Astrocyte (in vitro differentiated cells and primary cell): ENCODE measurements around the gene WEE2. TPM values are rescaled to one million over a fixed set of nuclear protein-coding genes. Genes with fewer than 3 reads are reported as not detected.

Source experiments
- DNase-seq: peaks from one replicate; pipeline ENCODE4 v3.0.0-alpha.2; 2010; ENCODE audit warnings: low read depth
- FAIRE-seq: peaks from 2 replicates; lab custom pipeline; 2011; peaks lifted over from hg19 to GRCh38; lab: Jason Lieb, UNC
- H2AFZ ChIP-seq: 2 replicates; pipeline ENCODE4 v1.6.0; 2012; ENCODE audit warnings: low read depth, low read length, inconsistent platforms
- H3K27ac ChIP-seq: 2 replicates; pipeline ENCODE4 v1.5.1; 2011; ENCODE audit warnings: low read depth, low read length, inconsistent platforms
- H3K27me3 ChIP-seq: 2 replicates; pipeline ENCODE4 v1.6.0; 2011; ENCODE audit warnings: low read length, inconsistent platforms; ENCODE audit not compliant: insufficient read depth
- H3K36me3 ChIP-seq: 2 replicates; pipeline ENCODE4 v1.5.1; 2011; ENCODE audit warnings: low read length, inconsistent platforms; ENCODE audit not compliant: insufficient read depth
- H3K4me1 ChIP-seq: 2 replicates; pipeline ENCODE4 v1.5.1; 2011; ENCODE audit warnings: low read length, inconsistent platforms; ENCODE audit not compliant: insufficient read depth
- H3K4me2 ChIP-seq: 2 replicates; pipeline ENCODE4 v1.6.0; 2012; ENCODE audit warnings: low read length, inconsistent platforms
- H3K4me3 ChIP-seq: 2 replicates; pipeline ENCODE4 v1.5.1; 2011; ENCODE audit warnings: low read depth, mild to moderate bottlenecking, low read length, inconsistent platforms; ENCODE audit not compliant: insufficient read depth
- H3K79me2 ChIP-seq: 2 replicates; pipeline ENCODE4 v1.6.0; 2012; ENCODE audit warnings: mild to moderate bottlenecking, low read length, inconsistent platforms; ENCODE audit not compliant: insufficient read depth
- H3K9ac ChIP-seq: 2 replicates; pipeline ENCODE4 v1.6.0; 2012; ENCODE audit warnings: mild to moderate bottlenecking, low read length, inconsistent platforms
- H3K9me3 ChIP-seq: 2 replicates; pipeline ENCODE4 v1.5.1; 2012; ENCODE audit warnings: low read depth, mild to moderate bottlenecking, low read length, inconsistent platforms; ENCODE audit not compliant: insufficient read depth
- H4K20me1 ChIP-seq: 2 replicates; pipeline ENCODE4 v1.6.0; 2012; ENCODE audit warnings: low read length, inconsistent platforms; ENCODE audit not compliant: insufficient read depth
- H3K27ac Mint-ChIP-seq: one replicate; pipeline ENCODE4 v1.8.0; 2021; ENCODE audit warnings: mild to moderate bottlenecking, mixed read lengths; ENCODE audit not compliant: unreplicated experiment
- H3K27me3 Mint-ChIP-seq: one replicate; pipeline ENCODE4 v1.8.0; 2021; ENCODE audit warnings: low read depth, mixed read lengths; ENCODE audit not compliant: unreplicated experiment
- H3K36me3 Mint-ChIP-seq: one replicate; pipeline ENCODE4 v1.8.0; 2021; ENCODE audit warnings: low read depth, mixed read lengths; ENCODE audit not compliant: unreplicated experiment
- H3K4me1 Mint-ChIP-seq: one replicate; pipeline ENCODE4 v1.8.0; 2021; ENCODE audit warnings: low read depth, mixed read lengths; ENCODE audit not compliant: unreplicated experiment
- H3K4me3 Mint-ChIP-seq: one replicate; pipeline ENCODE4 v1.8.0; 2021; ENCODE audit warnings: mild to moderate bottlenecking, moderate library complexity, mixed read lengths; ENCODE audit not compliant: unreplicated experiment
- H3K9me3 Mint-ChIP-seq: one replicate; pipeline ENCODE4 v1.8.0; 2021; ENCODE audit warnings: mild to moderate bottlenecking, mixed read lengths; ENCODE audit not compliant: unreplicated experiment
- EZH2 ChIP-seq: IDR thresholded peaks from 2 replicates; pipeline ENCODE4 v1.6.1; 2012; ENCODE audit warnings: mild to moderate bottlenecking, low read length, inconsistent platforms; ENCODE audit not compliant: insufficient read depth
- total RNA-seq: library from RNA; stranded (reverse); gene quantifications from 2 replicates; pipeline ENCODE4 v1.2.1, GENCODE V29; 2021
- TF ChIP-seq, protein P1 (sequence below): IDR thresholded peaks from 2 replicates; pipeline ENCODE4 v1.5.1; 2011; ENCODE audit warnings: low read depth, mild to moderate bottlenecking, inconsistent platforms, low read length, moderate library complexity; ENCODE audit not compliant: insufficient read depth

WEE2 gene
- total RNA-seq, 1 donor from 2014 or later = not detected

DNA sequence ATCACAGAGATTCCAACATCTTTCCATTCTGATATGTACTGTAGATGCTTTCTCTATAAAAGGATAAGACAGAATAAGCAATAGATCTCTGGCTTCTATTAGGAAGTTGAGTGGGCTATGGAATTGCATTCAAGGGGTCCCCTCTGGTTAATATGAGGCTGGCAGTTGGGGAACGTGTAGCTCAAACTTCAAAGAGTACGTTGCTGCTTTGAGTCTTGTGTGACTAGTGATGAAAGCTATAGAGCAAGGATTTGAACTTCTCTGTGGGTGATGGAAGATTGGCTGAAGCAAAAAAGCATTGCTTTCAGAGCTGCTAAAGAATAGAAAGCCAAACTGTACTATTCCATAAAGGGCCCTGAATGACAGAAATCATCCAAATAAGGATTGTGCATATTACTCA, 6.4 kb downstream of the WEE2 start:
- Histone ChIP-seq H3K4me3 (no peak overlapping the region), H3K9me3 (no peaks in the 10 kb centered on the region), H3K9ac (no peak overlapping the region), H3K27me3 (no peaks in the 10 kb centered on the region), H3K4me2 (no peak overlapping the region), H4K20me1 (no peaks in the 10 kb centered on the region), H3K4me1 (no peaks in the 10 kb centered on the region), H3K36me3 (no peaks in the 10 kb centered on the region), H3K79me2 (no peaks in the 10 kb centered on the region), H3K27ac (no peak overlapping the region), H2AFZ (no peak overlapping the region)
- DNase-seq (no peak), FAIRE-seq (no peak)
- TF ChIP-seq EZH2 = no peak
- TF ChIP-seq, protein P1, sequence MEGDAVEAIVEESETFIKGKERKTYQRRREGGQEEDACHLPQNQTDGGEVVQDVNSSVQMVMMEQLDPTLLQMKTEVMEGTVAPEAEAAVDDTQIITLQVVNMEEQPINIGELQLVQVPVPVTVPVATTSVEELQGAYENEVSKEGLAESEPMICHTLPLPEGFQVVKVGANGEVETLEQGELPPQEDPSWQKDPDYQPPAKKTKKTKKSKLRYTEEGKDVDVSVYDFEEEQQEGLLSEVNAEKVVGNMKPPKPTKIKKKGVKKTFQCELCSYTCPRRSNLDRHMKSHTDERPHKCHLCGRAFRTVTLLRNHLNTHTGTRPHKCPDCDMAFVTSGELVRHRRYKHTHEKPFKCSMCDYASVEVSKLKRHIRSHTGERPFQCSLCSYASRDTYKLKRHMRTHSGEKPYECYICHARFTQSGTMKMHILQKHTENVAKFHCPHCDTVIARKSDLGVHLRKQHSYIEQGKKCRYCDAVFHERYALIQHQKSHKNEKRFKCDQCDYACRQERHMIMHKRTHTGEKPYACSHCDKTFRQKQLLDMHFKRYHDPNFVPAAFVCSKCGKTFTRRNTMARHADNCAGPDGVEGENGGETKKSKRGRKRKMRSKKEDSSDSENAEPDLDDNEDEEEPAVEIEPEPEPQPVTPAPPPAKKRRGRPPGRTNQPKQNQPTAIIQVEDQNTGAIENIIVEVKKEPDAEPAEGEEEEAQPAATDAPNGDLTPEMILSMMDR = no peak
- Mint-ChIP-seq H3K27me3 (peaks cover 7% of the 10 kb centered on the region), H3K4me1 (no peaks in the 10 kb centered on the region), H3K4me3 (no peak overlapping the region), H3K9me3 (no peaks in the 10 kb centered on the region), H3K36me3 (no peaks in the 10 kb centered on the region), H3K27ac (no peak overlapping the region)

DNA sequence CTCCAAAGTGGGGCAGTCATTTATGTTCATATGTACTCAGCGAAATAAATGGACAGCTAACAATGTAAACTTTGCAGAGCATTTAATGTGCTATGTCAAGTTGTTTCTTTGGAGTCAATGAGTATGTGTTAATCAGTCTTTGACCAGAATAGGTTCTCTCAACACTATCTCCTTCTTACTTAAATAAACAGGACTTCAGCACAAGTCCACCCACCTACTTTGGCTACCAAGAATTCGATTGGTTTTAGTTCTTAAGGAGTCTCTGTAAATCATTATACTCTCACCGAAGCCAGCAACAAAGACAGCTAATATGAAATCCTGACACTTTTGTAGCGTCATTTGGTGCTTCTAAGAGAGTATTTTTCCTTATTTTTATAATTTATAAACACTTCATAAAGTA, 6.9 kb downstream of the WEE2 start:
- Mint-ChIP-seq H3K36me3 (no peaks in the 10 kb centered on the region), H3K27ac (no peak overlapping the region), H3K4me3 (no peak overlapping the region), H3K27me3 (peaks cover 7% of the 10 kb centered on the region), H3K4me1 (no peaks in the 10 kb centered on the region), H3K9me3 (no peaks in the 10 kb centered on the region)
- Histone ChIP-seq H3K79me2 (no peaks in the 10 kb centered on the region), H3K27me3 (no peaks in the 10 kb centered on the region), H3K4me3 (no peak overlapping the region), H4K20me1 (no peaks in the 10 kb centered on the region), H3K9ac (no peak overlapping the region), H3K27ac (no peak overlapping the region), H3K4me1 (no peaks in the 10 kb centered on the region), H3K4me2 (no peak overlapping the region), H3K9me3 (no peaks in the 10 kb centered on the region), H3K36me3 (no peaks in the 10 kb centered on the region), H2AFZ (no peak overlapping the region)
- TF ChIP-seq, protein P1 = no peak
- TF ChIP-seq EZH2 = no peak
- FAIRE-seq = no peak
- DNase-seq = no peak

DNA sequence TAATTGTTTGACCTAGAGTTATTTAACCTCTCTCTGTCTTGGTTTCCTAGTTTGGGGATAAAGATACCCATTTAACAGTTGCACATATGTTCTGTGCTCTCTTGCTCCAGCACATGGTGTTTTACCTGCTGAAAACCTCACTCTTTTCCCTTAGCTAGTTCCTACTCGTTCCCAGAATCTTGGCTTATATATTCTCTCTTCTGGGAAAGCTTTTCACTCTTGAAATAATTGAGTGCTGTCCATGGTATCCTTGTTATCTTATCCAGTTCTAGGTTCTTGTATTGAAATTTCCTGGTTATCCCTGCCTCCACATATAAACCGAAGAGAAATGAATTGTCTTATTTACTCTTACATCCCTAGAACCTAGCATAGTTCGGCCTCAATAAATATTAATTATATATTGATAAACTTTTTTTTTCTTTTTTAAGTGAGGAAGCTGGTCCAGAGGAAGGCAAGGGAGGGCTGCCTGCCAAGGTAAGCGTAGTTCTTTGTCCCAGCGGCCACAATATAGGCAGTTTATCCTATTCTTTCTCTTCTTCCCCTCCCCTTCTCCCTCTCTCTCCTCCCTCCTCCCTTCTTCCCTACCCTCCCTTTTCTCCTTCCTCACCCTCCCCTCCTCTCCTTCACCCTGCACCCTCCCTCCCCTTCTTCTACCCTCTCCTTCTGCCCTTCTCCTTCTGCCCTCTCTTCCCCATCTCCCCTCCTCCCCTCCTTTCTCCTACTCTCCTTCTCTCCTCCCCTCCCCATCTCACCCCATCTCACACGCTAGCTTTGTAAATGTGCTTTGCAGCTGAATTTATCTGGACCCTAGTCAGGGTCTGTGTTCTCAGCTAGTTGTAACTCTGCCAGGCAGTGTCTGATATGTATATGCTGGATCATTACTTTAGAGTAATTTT, 7.9 kb downstream of the WEE2 start:
- Histone ChIP-seq H3K9ac (no peak overlapping the region), H3K27ac (no peak overlapping the region), H3K27me3 (no peaks in the 10 kb centered on the region), H3K4me1 (no peaks in the 10 kb centered on the region), H3K9me3 (no peaks in the 10 kb centered on the region), H3K4me2 (no peak overlapping the region), H3K79me2 (no peaks in the 10 kb centered on the region), H4K20me1 (no peaks in the 10 kb centered on the region), H3K36me3 (no peaks in the 10 kb centered on the region), H2AFZ (no peak overlapping the region), H3K4me3 (no peak overlapping the region)
- H3K4me1 Mint-ChIP-seq = no peaks in the 10 kb centered on the region
- DNase-seq (no peak), FAIRE-seq (no peak)
- no peak overlapping the region for H3K4me3 Mint-ChIP-seq
- no peaks in the 10 kb centered on the region for H3K9me3 Mint-ChIP-seq
- H3K36me3 Mint-ChIP-seq = no peaks in the 10 kb centered on the region
- TF ChIP-seq EZH2 = no peak
- TF ChIP-seq, protein P1 = no peak
- no peak overlapping the region for H3K27ac Mint-ChIP-seq
- peaks cover 7% of the 10 kb centered on the region for H3K27me3 Mint-ChIP-seq
